H1 (cell line): ENCODE results near the gene VPS50. TPM values are rescaled to one million over a fixed set of nuclear protein-coding genes. Genes with fewer than 3 reads are reported as not detected.

Source experiments
- CTCF ChIA-PET: fragments of 300-600 bp; sonication (Branson Sonifier 250); formaldehyde crosslinking; loops from one replicate; lab custom pipeline; 2021; ENCODE audit not compliant: partially characterized antibody; lab: Charles Lee
- POLR2A ChIA-PET: fragments of 300-600 bp; sonication (Branson Sonifier 250); formaldehyde crosslinking; loops from one replicate; lab custom pipeline; 2021; ENCODE audit warnings: inconsistent platforms; ENCODE audit not compliant: partially characterized antibody; lab: Charles Lee
- DNase-seq, 2 experiments: peaks; one replicate each; pipeline versions ENCODE4 v3.0.0 to v3.0.0-alpha.2; 2010 to 2022; ENCODE audit warnings: low spot score in 2 of 2, low read depth in 1 of 2, mixed read lengths in 1 of 2
- FAIRE-seq: peaks from 2 replicates; lab custom pipeline; 2011; peaks lifted over from hg19 to GRCh38; lab: Jason Lieb, UNC
- H2AFZ ChIP-seq: 2 replicates; pipeline ENCODE4 v1.8.1; 2012; ENCODE audit warnings: low read length, inconsistent platforms
- H2AK5ac ChIP-seq: 2 replicates; pipeline ENCODE4 v1.6.1; 2013; ENCODE audit warnings: low read depth, low read length
- H2BK120ac ChIP-seq: replicated peaks from 2 replicates; pipeline ENCODE3; 2013; ENCODE audit warnings: low read depth, low read length, inconsistent platforms
- H2BK12ac ChIP-seq: 2 replicates; pipeline ENCODE4 v1.6.1; 2013; ENCODE audit warnings: low read depth, low read length
- H2BK15ac ChIP-seq: 2 replicates; pipeline ENCODE4 v1.6.1; 2013; ENCODE audit warnings: low read length
- H2BK20ac ChIP-seq: 2 replicates; pipeline ENCODE4 v1.6.1; 2013; ENCODE audit warnings: low read length
- H2BK5ac ChIP-seq: 2 replicates; pipeline ENCODE4 v1.6.1; 2013; ENCODE audit warnings: low read depth, low read length
- H3K14ac ChIP-seq: 2 replicates; pipeline ENCODE4 v1.6.1; 2013; ENCODE audit warnings: inconsistent platforms; ENCODE audit not compliant: insufficient read length
- H3K18ac ChIP-seq: 2 replicates; pipeline ENCODE4 v1.6.1; 2013; ENCODE audit warnings: low read length; ENCODE audit errors: extremely low read depth
- H3K23ac ChIP-seq: 2 replicates; pipeline ENCODE4 v1.6.1; 2013; ENCODE audit warnings: inconsistent platforms; ENCODE audit not compliant: insufficient read length
- H3K23me2 ChIP-seq: 2 replicates; pipeline ENCODE4 v1.6.1; 2013; ENCODE audit warnings: low read depth, low read length
- H3K27ac ChIP-seq: 2 replicates; pipeline ENCODE4 v1.6.1; 2011; ENCODE audit warnings: low read depth, low read length, inconsistent platforms
- H3K27me3 ChIP-seq, 4 experiments: replicated peaks in 1 of 4; 1 replicate in 1 of 4; 2 replicates in 3 of 4; pipeline versions ENCODE4 v1.6.1 to v1.8.1; 2011 to 2013; ENCODE audit warnings: low read length in 3 of 4, mild to moderate bottlenecking in 3 of 4, inconsistent platforms in 2 of 4, mixed read lengths in 2 of 4, moderate library complexity in 1 of 4; ENCODE audit not compliant: control insufficient read depth in 3 of 4, insufficient read depth in 3 of 4; ENCODE audit errors: extremely low read depth in 1 of 4
- H3K36me3 ChIP-seq, 4 experiments: 2 replicates each; pipeline versions ENCODE4 v1.6.1 to v1.8.1; 2011 to 2013; ENCODE audit warnings: mild to moderate bottlenecking in 4 of 4, low read length in 3 of 4, moderate library complexity in 2 of 4, control low read depth in 1 of 4, inconsistent platforms in 1 of 4; ENCODE audit not compliant: insufficient read depth in 4 of 4, control insufficient read depth in 2 of 4
- H3K4ac ChIP-seq: replicated peaks from 2 replicates; pipeline ENCODE3; 2013; ENCODE audit warnings: low read length, low read depth, mixed read lengths, inconsistent platforms; ENCODE audit not compliant: insufficient read length
- H3K4me1 ChIP-seq, 4 experiments: replicated peaks in 1 of 4; 1 replicate in 1 of 4; 2 replicates in 3 of 4; pipeline versions ENCODE4 v1.6.1 to v1.8.1; 2011 to 2013; ENCODE audit warnings: low read length in 3 of 4, inconsistent platforms in 2 of 4, mixed read lengths in 1 of 4; ENCODE audit not compliant: insufficient read depth in 4 of 4, control insufficient read depth in 3 of 4
- H3K4me2 ChIP-seq, 2 experiments: 2 replicates each; pipeline versions ENCODE4 v1.6.1 to v1.8.1; 2011 to 2013; ENCODE audit warnings: low read depth in 2 of 2, low read length in 2 of 2, control low read depth in 1 of 2, inconsistent platforms in 1 of 2, mild to moderate bottlenecking in 1 of 2; ENCODE audit not compliant: insufficient read depth in 1 of 2
- H3K4me3 ChIP-seq, 4 experiments: fragments of 200-600, 300-600 bp in 1 of 4; sonication (generic), shearing (Covaris generic), sonication (Bioruptor Twin) in 1 of 4; 2 replicates each; pipeline versions ENCODE4 v1.5.1 to v1.8.1; 2011 to 2016; ENCODE audit warnings: low read length in 4 of 4, low read depth in 3 of 4, control low read depth in 2 of 4, inconsistent platforms in 2 of 4, mild to moderate bottlenecking in 2 of 4, mixed read lengths in 1 of 4, moderate library complexity in 1 of 4; ENCODE audit not compliant: insufficient read depth in 2 of 4; ENCODE audit errors: extremely low read depth in 1 of 4
- H3K56ac ChIP-seq: replicated peaks from 2 replicates; pipeline ENCODE3; 2013; ENCODE audit warnings: low read depth, mild to moderate bottlenecking, mixed read lengths, low read length, inconsistent platforms; ENCODE audit not compliant: insufficient read length
- H3K79me1 ChIP-seq: 2 replicates; pipeline ENCODE4 v1.6.1; 2013; ENCODE audit warnings: low read depth, low read length, control low read depth
- H3K79me2 ChIP-seq, 2 experiments: 2 replicates each; pipeline versions ENCODE4 v1.6.1 to v1.8.1; 2012 to 2013; ENCODE audit warnings: low read length in 2 of 2, mild to moderate bottlenecking in 2 of 2, inconsistent platforms in 1 of 2; ENCODE audit not compliant: insufficient read depth in 2 of 2, control insufficient read depth in 1 of 2
- H3K9ac ChIP-seq, 4 experiments: replicated peaks in 1 of 4; 1 replicate in 1 of 4; 2 replicates in 3 of 4; pipeline versions ENCODE4 v1.6.1 to v1.8.1; 2011 to 2013; ENCODE audit warnings: low read depth in 3 of 4, low read length in 3 of 4, control low read depth in 2 of 4, mild to moderate bottlenecking in 2 of 4, moderate library complexity in 2 of 4, inconsistent platforms in 1 of 4; ENCODE audit errors: extremely low read depth in 1 of 4
- H3K9me3 ChIP-seq, 2 experiments: 2 replicates each; pipeline versions ENCODE4 v1.6.1 to v1.8.1; 2012 to 2013; ENCODE audit warnings: mild to moderate bottlenecking in 2 of 2, moderate library complexity in 2 of 2, control low read depth in 1 of 2, inconsistent platforms in 1 of 2, low read depth in 1 of 2, low read length in 1 of 2, mixed read lengths in 1 of 2; ENCODE audit not compliant: insufficient read depth in 2 of 2
- H4K20me1 ChIP-seq, 2 experiments: replicated peaks in 1 of 2; 2 replicates each; pipeline versions ENCODE3 to v1.8.1; 2011 to 2013; ENCODE audit warnings: inconsistent platforms in 2 of 2, low read length in 2 of 2, mild to moderate bottlenecking in 1 of 2; ENCODE audit not compliant: insufficient read depth in 2 of 2, control insufficient read depth in 1 of 2
- H4K5ac ChIP-seq: 2 replicates; pipeline ENCODE4 v1.6.1; 2013; ENCODE audit warnings: low read length, low read depth, mixed read lengths, inconsistent platforms; ENCODE audit not compliant: insufficient read length
- H4K8ac ChIP-seq: 2 replicates; pipeline ENCODE4 v1.8.0; 2013; ENCODE audit warnings: mild to moderate bottlenecking, moderate library complexity, low read length, inconsistent platforms; ENCODE audit not compliant: insufficient read depth; ENCODE audit errors: extremely low read depth
- H4K91ac ChIP-seq: replicated peaks from 2 replicates; pipeline ENCODE3; 2013; ENCODE audit warnings: low read length, mixed read lengths, inconsistent platforms; ENCODE audit not compliant: insufficient read length
- ASH2L ChIP-seq: fragments of 200-600, 300-600 bp; sonication (generic); IDR thresholded peaks from one replicate; pipeline ENCODE4 v1.7.1; 2017; ENCODE audit warnings: low read length
- CREB1 ChIP-seq: IDR thresholded peaks from 2 replicates; pipeline ENCODE4 v1.6.1; 2012; ENCODE audit warnings: inconsistent platforms
- HDAC6 ChIP-seq: IDR thresholded peaks from one replicate; pipeline ENCODE4 v1.7.1; 2012; ENCODE audit warnings: low read depth, mild to moderate bottlenecking, inconsistent platforms, low read length, moderate library complexity
- WGBS, 2 experiments: shearing (Covaris generic) in 1 of 2; methylation state at CpG; one replicate each; pipeline versions ENCODE4 v1.1.6 to v1.1.7; 2013 to 2015; ENCODE audit warnings: low lambda C conversion rate in 2 of 2, mixed read lengths in 2 of 2, inconsistent platforms in 1 of 2, low coverage in 1 of 2, missing lambda C conversion rate in 1 of 2; ENCODE audit not compliant: insufficient replicate concordance in 2 of 2, insufficient coverage in 1 of 2, insufficient read length in 1 of 2; ENCODE audit errors: extremely low coverage in 1 of 2, missing lambda C conversion rate in 1 of 2; 5-methylcytosine and 5-hydroxymethylcytosine counted together
- polyA plus RNA-seq, 7 experiments: library from polyadenylated mRNA; depleted of rRNA in 3 of 7; stranded (reverse) in 5 of 7; unstranded in 2 of 7; fragments of >200 nt in 5 of 7; fragments of 200-250 nt in 2 of 7; gene quantifications; 1 replicate in 5 of 7; 2 replicates in 1 of 7; 4 replicates in 1 of 7; pipeline versions ENCODE4 v1.2.1 to v1.2.3, GENCODE V29; 2011 to 2013; ENCODE audit warnings: missing spikeins in 2 of 7, mixed read lengths in 2 of 7
- total RNA-seq: library from RNA; stranded (reverse); fragmentation: NEBNext Ultra II Directional; extraction: Animal tissue kit (Norgen Biotek cat#: 25700); gene quantifications from 2 replicates; pipeline ENCODE4 v1.2.1, GENCODE V29; 2021
- TF ChIP-seq, protein P1 (sequence below): IDR thresholded peaks from 2 replicates; pipeline ENCODE4 v1.6.1; 2012; ENCODE audit warnings: low read length, inconsistent platforms

The VPS50 gene
- total and polyA plus RNA-seq, 2 of the 8 experiments (the other 6 are each of a cell fraction or from before 2014, with no cell fraction given) = 3.7 to 9.3 TPM

GRCh38 chr7:93205046-93205445 lies 27.1 kb upstream of the VPS50 start:
- POLR2A ChIA-PET = no interaction called here
- Histone ChIP-seq H2AFZ (no peak overlapping the region), H3K27ac (no peak overlapping the region), H3K18ac (no peak overlapping the region), H2BK20ac (no peak overlapping the region), H3K36me3 (no peaks in the 10 kb centered on the region), H3K14ac (no peak overlapping the region), H3K23ac (no peak overlapping the region), H3K4me1 (no peaks in the 10 kb centered on the region), H2BK15ac (no peak overlapping the region), H3K23me2 (no peaks in the 10 kb centered on the region), H4K5ac (no peak overlapping the region), H2BK120ac (no peak overlapping the region), H3K9ac (no peak overlapping the region), H3K4ac (no peak overlapping the region), H3K56ac (no peak overlapping the region), H3K79me1 (no peaks in the 10 kb centered on the region), H3K79me2 (no peaks in the 10 kb centered on the region), H3K27me3 (no peaks in the 10 kb centered on the region), H4K91ac (no peak overlapping the region), H2AK5ac (no peak overlapping the region), H3K9me3 (no peaks in the 10 kb centered on the region), H2BK5ac (no peak overlapping the region), H4K8ac (no peak overlapping the region), H3K4me2 (no peak overlapping the region), H2BK12ac (no peak overlapping the region), H3K4me3 (no peak overlapping the region), H4K20me1 (no peaks in the 10 kb centered on the region)
- no peak for DNase-seq
- CTCF ChIA-PET = interaction anchor here (1.3 to 1.7 kb wide), 2 partner anchors 23 to 25 kb away, joined by 4 to 5 read pairs; no protein-coding TSS in a partner anchor
- TF ChIP-seq ASH2L (no peak), CREB1 (no peak), HDAC6 (no peak)
- TF ChIP-seq, protein P1, sequence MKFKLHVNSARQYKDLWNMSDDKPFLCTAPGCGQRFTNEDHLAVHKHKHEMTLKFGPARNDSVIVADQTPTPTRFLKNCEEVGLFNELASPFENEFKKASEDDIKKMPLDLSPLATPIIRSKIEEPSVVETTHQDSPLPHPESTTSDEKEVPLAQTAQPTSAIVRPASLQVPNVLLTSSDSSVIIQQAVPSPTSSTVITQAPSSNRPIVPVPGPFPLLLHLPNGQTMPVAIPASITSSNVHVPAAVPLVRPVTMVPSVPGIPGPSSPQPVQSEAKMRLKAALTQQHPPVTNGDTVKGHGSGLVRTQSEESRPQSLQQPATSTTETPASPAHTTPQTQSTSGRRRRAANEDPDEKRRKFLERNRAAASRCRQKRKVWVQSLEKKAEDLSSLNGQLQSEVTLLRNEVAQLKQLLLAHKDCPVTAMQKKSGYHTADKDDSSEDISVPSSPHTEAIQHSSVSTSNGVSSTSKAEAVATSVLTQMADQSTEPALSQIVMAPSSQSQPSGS = no peak
- no peak for FAIRE-seq
- 66% methylated on average over 2 of the region's 2 CpGs; no CpG with 5 or more reads in 1 of the 2 experiments for WGBS, 2 experiments
